Neural cell (in vitro differentiated cells): ENCODE results near the gene LPP.

ENCODE experiments used
- CTCF ChIP-seq: fragments of 450-650 bp; IDR thresholded peaks from 2 replicates; pipeline ENCODE4 v1.5.1; 2014; ENCODE audit warnings: antibody characterized with exemption, mild to moderate bottlenecking, moderate library complexity; ENCODE audit not compliant: poor library complexity, severe bottlenecking
- EZH2 ChIP-seq: fragments of 200-600, 300-800 bp; shearing (Covaris generic), sonication (generic); IDR thresholded peaks from 2 replicates; pipeline ENCODE4 v1.6.1; 2014; ENCODE audit warnings: antibody characterized with exemption, low read length, borderline replicate concordance, mild to moderate bottlenecking; ENCODE audit not compliant: insufficient read depth, poor library complexity, severe bottlenecking
- RAD21 ChIP-seq: fragments of 450-650 bp; conservative IDR thresholded peaks from 2 replicates; pipeline ENCODE4 v1.6.1; 2014; ENCODE audit warnings: antibody characterized with exemption, mild to moderate bottlenecking, moderate library complexity

- TF ChIP-seq CTCF (no peak), EZH2 (no peak), RAD21 (no peak)
These were observed 368.2 kb downstream of the LPP start for GRCh38 chr3:188522115-188522514.
